Ishikawa (cell line): ENCODE data around the gene CLASRP.

ENCODE experiments used
- CEBPB ChIP-seq: IDR thresholded peaks from 2 replicates; pipeline ENCODE4 v1.6.1; 2012
- CREB1 ChIP-seq: IDR thresholded peaks from 2 replicates; pipeline ENCODE4 v1.6.1; 2012; ENCODE audit warnings: low read depth
- EGR1 ChIP-seq: IDR thresholded peaks from 2 replicates; pipeline ENCODE4 v1.6.1; 2012
- EP300 ChIP-seq: IDR thresholded peaks from 2 replicates; pipeline ENCODE4 v1.6.1; 2012; ENCODE audit warnings: borderline replicate concordance
- FOXM1 ChIP-seq: IDR thresholded peaks from 2 replicates; pipeline ENCODE4 v1.6.1; 2012; ENCODE audit warnings: low read depth, borderline replicate concordance
- NFIC ChIP-seq: IDR thresholded peaks from 2 replicates; pipeline ENCODE4 v1.6.1; 2012
- RAD21 ChIP-seq: IDR thresholded peaks from 2 replicates; pipeline ENCODE4 v1.6.1; 2012; ENCODE audit warnings: low read depth
- REST ChIP-seq: IDR thresholded peaks from 2 replicates; pipeline ENCODE4 v1.6.1; 2012; ENCODE audit warnings: low read depth, mild to moderate bottlenecking
- TAF1 ChIP-seq: IDR thresholded peaks from 2 replicates; pipeline ENCODE4 v1.6.1; 2012; ENCODE audit warnings: low read depth, mild to moderate bottlenecking
- TCF12 ChIP-seq: IDR thresholded peaks from 2 replicates; pipeline ENCODE4 v1.6.1; 2012; ENCODE audit warnings: low read depth
- TEAD4 ChIP-seq: IDR thresholded peaks from 2 replicates; pipeline ENCODE4 v1.6.1; 2012
- USF1 ChIP-seq: IDR thresholded peaks from 2 replicates; pipeline ENCODE4 v1.6.1; 2012
- YY1 ChIP-seq: IDR thresholded peaks from 2 replicates; pipeline ENCODE4 v1.6.1; 2012; ENCODE audit warnings: low read depth
- ZBTB7A ChIP-seq: IDR thresholded peaks from 2 replicates; pipeline ENCODE4 v1.6.1; 2012; ENCODE audit warnings: low read depth
- TF ChIP-seq, protein P1 (sequence below): IDR thresholded peaks from 2 replicates; pipeline ENCODE4 v1.6.1; 2012

The CLASRP gene

GRCh38 chr19:45066921-45067661, 28.2 kb downstream of the CLASRP start:
- no peak for TF ChIP-seq USF1
- no peak for TF ChIP-seq TEAD4
- TF ChIP-seq CEBPB = no peak
- TF ChIP-seq REST = no peak
- TF ChIP-seq FOXM1 = no peak
- TF ChIP-seq ZBTB7A = no peak
- no peak for TF ChIP-seq EGR1
- no peak for TF ChIP-seq YY1
- TF ChIP-seq TCF12 = no peak
- TF ChIP-seq NFIC = no peak
- no peak for TF ChIP-seq TAF1
- no peak for TF ChIP-seq EP300
- TF ChIP-seq, protein P1, sequence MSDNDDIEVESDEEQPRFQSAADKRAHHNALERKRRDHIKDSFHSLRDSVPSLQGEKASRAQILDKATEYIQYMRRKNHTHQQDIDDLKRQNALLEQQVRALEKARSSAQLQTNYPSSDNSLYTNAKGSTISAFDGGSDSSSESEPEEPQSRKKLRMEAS = no peak
- TF ChIP-seq RAD21 = no peak
- no peak for TF ChIP-seq CREB1

DNA sequence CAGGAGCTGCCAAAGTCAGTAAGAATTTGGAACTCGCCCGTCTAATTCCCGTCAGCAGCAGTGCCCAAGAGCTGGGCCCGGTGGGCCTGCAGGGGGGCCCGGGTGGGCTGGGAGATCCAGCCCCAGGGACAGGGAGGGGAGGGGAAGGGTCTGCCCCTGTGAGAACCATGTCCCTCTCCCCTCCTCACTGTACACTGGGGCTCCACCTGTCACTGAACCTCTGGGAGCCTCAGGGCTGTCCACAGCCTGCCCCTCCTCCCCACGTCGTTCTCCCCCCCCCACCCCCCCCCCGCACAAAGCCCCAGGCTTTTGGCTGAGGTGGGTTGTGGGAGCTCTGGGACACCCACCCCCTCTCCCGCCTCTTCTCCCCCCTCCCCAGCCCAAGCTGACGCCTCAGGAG, 29.2 kb downstream of the CLASRP start:
- TF ChIP-seq TAF1 = no peak
- TF ChIP-seq ZBTB7A = no peak
- no peak for TF ChIP-seq TCF12
- no peak for TF ChIP-seq FOXM1
- TF ChIP-seq EP300 = no peak
- no peak for TF ChIP-seq EGR1
- no peak for TF ChIP-seq USF1
- no peak for TF ChIP-seq NFIC
- TF ChIP-seq, protein P1 = no peak
- no peak for TF ChIP-seq YY1
- TF ChIP-seq REST = no peak
- no peak for TF ChIP-seq TEAD4
- TF ChIP-seq CEBPB = no peak
- no peak for TF ChIP-seq CREB1
- TF ChIP-seq RAD21 = no peak

- TF ChIP-seq NFIC (no peak), YY1 (no peak), TCF12 (no peak), RAD21 (no peak), CEBPB (no peak)
- TF ChIP-seq, protein P1 = peak; percentile 88
Observed at GRCh38 chr19:45069056-45069455, 30.2 kb downstream of the CLASRP start.

GRCh38 chr19:45070214-45070613, 31.4 kb downstream of the CLASRP start:
- TF ChIP-seq TAF1 = no peak
- TF ChIP-seq ZBTB7A = no peak

DNA sequence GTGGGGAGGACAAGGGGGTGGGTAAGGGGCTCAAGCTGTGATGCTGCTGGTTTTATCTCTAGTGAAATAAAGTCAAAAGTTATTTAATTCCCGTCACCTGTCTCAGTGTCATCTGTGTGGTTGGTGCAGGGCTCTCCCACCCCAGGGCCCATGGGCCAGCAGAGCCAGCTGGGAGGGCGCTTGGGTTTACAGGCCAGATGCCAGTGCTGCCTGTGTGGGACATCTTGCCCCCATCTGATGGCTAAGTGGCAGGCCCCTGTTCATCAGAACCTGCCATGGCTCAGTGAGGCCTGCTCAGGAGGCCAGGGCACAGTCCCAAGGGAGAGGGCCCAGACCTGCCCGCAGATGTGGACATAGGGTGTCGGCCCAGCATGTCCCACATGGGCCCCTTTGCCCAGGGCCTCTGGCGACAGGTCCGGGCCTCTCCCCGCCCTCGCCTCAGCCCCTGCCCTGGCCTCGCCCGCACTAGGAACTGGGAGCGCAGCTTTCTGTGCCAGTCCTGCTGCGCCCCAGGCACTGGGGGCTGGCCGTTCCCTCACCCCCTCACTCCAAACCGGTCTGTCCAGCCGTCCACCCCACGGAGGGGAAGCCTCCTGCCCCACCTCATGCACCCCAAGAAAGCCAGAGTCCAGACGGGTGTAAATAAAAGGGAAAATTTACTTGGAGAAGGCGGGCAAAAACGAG, 32.2 kb downstream of the CLASRP start:
- TF ChIP-seq EP300 (no peak), ZBTB7A (no peak), TCF12 (no peak), YY1 (no peak), REST (no peak), USF1 (no peak), TEAD4 (no peak), FOXM1 (no peak), CREB1 (no peak), EGR1 (no peak), CEBPB (no peak)
- TF ChIP-seq, protein P1 = no peak
